Endometrial microvascular endothelial cells (primary cell): ENCODE results near the gene TMEM187. TPM values are rescaled to one million over a fixed set of nuclear protein-coding genes. Genes with fewer than 3 reads are reported as not detected.

Experiments used
- in situ Hi-C: cut with HindIII; loops from 2 replicates; pipeline ENCODE4 v1.10.0; 2017; ENCODE audit warnings: low sequenced_read_pairs, low pct_unique_long_range_greater_than_20kb; ENCODE audit errors: inconsistent ontology term
- total RNA-seq: library from RNA; depleted of rRNA; stranded (reverse); fragments of >200 nt; gene quantifications from one replicate; pipeline ENCODE4 v1.2.3, GENCODE V29; 2015; ENCODE audit errors: inconsistent ontology term

The TMEM187 gene
- total RNA-seq, 1 donor from 2014 or later: 9.8 TPM

- in situ Hi-C loops: no loop called here
These were observed 38.8 kb upstream of the TMEM187 start for GRCh38 chrX:153933748-153934147.

- in situ Hi-C loops: no loop called here
These were observed 38.3 kb upstream of the TMEM187 start for GRCh38 chrX:153934148-153934761.

- in situ Hi-C loops: no loop called here
These were observed 37.7 kb upstream of the TMEM187 start, which contains the start of gene NAA10 for GRCh38 chrX:153934762-153935325. NAA10 (minus strand) TSS chrX:153935037; CDS start chrX:153934904, 133 bp downstream.

DNA sequence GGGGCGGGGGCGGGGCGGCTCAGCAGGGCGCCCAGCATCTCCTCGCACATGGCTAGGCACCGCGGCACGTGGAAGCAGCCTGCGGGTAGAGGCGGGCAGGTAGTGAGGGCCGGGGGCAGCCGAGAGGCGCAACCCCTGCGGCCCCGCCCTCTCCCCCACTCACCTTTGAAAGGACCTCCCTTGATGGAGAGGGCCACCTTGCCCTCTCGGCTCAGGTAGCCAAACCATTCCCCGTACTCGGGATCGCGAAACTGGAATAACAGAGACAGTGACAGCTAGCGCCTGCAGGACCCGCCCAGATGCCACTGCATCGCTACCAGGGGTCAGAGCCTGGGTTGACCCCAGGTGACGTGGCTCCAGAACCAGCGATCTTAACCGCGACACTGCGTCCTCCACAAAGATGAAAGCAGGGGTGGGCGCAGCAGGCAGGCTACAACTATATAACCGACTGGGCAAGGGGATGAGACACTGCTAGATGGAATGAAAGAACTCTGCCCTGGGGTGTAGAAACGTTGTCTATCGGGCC, 37.2 kb upstream of the TMEM187 start:
- in situ Hi-C loops: no loop called here

DNA sequence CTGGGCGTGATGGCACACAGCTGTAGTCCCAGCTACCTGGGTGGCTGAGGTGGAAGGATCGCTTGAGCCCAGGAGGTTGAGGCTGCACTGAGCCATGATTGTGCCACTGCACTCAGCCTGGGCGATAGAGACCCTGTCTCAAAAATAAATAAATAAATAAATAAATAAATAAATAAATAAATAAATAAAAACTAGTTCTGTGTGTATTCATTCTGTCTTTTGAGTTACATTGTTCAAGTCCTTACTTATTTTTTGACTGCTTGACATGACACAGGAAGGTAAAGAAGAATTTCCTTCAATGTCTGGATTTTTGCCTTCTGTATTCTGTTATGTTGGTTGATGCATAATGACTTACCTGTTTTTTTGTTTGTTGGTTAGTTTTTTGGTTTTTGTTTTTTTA, 35.5 kb upstream of the TMEM187 start:
- in situ Hi-C loops: no loop called here

DNA sequence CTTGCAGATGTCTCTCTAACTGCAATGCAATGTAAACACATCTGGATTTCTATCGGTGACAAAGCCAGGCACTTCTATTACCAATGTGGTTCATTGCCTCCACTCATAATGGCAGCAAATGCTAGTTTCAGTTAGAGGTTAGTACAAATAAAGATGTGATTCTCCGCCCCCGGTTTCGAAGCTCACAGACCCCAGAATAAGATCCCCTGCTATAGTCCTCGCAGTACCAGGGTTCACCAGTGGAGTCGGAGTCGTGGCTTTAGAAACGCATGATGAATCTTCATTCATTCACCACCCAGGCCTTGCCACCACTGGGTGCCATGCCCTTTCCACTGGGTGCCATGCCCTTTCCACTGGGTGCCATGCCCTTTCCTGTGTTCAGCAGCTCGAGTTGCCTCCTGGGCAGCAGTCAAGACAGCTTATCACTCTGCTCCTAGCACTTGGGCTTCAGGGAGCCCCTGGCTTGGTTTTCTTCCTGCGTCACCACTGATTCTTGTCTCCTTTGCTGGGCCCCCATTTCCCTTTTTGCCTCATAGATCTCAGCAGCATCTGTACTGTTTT, 34.2 kb upstream of the TMEM187 start:
- in situ Hi-C loops: no loop called here

- in situ Hi-C loops: no loop called here
These were observed 33.0 kb upstream of the TMEM187 start for GRCh38 chrX:153939573-153939972.

DNA sequence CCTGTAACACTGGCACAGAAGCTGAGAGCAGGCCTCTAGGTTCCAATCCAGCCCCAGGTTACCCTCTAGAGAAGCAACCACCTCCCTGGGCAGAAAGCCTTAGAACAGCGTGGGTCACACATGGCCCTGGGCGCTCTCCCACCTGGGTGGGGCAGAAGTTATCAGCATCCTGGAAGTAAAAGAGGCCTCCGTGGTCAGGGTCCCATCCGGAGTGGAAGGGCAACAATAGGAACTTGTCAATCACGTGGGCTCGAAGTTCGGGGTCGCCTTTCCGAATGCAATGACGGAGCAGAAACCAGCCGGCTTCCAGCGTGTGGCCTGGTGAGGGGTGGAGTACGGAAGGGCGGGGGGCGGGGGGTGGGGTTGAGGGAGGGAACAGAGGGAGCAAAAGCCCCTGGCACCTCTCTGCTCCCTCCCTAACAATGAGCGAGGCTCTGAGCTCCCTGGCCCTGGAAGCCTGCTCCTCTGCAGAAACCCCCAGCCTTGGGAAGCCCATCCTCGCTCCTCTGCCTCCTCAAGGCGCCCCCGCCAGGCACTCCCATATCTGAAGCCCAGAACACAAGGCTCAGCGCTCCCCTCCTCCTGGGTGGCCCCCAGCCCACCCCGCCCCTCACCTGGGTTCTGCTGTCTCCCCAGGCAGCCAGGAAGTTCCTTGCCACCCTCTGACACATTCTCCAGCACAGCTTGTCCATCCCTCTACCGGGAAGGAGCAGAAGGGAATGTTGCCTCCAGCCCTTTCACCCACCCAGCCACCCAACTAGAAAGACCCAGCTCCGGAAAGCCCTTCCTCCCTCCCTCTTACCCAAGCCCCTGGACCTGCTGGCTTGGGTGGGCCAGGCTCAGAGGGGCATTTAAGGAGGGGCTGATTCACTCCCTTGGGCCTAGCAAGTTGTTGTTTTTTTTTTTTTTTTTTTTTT, 31.0 kb upstream of the TMEM187 start:
- in situ Hi-C loops: no loop called here

GRCh38 chrX:153944140-153944799, 28.3 kb upstream of the TMEM187 start, which contains the start of gene RENBP:
RENBP (minus strand) TSS chrX:153944643; CDS start chrX:153944610, 33 bp downstream.
- in situ Hi-C loops: no loop called here

DNA sequence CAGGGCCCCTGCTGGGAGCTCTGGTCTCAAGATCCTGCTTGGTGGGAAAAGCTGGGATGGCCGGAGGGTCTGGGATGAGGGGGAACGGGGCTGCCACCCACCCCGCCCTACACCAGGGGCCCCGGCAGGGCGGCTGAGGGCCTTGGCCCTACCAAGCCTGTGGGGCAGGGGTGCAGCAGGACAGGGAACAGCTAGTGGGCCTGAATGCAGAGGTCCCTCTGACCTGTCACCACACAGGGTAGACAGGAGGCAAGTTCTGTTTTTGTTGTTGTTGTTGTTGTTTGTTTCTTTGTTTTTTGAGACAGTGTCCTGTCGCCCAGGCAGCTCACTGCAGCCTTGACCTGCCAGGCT, 27.8 kb upstream of the TMEM187 start:
- in situ Hi-C loops: no loop called here

DNA sequence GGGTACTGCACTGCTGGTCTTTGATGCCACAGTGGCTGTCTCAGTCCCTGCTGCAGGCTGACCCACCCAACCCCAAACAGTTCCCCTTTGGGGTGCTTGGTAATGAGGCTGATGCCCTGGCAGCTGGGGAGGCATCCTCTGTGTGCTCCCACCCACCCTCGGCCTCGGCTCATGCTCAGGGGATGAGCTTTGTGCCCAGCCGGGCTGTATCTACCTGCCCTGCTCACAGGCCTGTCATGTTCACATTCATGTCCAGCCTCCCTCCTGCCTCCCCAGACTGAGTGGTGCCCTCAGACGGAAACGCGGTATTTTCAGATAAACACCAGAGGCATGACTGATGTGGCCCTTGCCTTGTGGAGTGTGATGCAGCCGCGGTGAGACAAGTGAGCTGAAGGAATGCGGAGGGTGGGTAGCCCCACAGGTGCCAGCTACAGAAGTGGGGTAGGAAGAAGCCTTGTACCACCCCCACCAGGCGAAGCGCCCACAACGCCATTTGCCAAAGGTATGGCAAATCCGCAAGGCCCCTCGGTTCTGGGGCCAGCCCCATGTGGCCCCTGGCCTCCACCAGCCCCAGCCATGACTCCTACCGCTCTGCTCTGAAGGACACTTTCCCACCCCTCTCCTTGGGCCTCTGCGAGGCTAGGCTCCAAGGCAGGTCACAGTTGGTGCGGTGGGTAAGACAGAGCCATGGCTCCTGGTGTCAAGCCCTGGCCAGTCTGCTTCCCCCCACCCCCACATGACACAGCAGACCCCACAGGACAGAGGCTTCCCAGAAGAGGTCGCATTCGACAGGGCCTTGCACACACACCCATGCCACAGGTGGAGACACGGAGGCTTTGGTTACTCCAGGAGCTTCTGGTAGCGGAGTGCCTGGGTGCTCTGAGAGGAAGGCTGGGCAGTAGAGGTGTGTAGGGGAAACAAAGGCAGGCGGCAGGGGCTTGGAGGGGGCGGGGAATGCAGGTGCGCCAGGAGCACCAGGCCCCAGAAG, 26.3 kb upstream of the TMEM187 start:
- in situ Hi-C loops: no loop called here

DNA sequence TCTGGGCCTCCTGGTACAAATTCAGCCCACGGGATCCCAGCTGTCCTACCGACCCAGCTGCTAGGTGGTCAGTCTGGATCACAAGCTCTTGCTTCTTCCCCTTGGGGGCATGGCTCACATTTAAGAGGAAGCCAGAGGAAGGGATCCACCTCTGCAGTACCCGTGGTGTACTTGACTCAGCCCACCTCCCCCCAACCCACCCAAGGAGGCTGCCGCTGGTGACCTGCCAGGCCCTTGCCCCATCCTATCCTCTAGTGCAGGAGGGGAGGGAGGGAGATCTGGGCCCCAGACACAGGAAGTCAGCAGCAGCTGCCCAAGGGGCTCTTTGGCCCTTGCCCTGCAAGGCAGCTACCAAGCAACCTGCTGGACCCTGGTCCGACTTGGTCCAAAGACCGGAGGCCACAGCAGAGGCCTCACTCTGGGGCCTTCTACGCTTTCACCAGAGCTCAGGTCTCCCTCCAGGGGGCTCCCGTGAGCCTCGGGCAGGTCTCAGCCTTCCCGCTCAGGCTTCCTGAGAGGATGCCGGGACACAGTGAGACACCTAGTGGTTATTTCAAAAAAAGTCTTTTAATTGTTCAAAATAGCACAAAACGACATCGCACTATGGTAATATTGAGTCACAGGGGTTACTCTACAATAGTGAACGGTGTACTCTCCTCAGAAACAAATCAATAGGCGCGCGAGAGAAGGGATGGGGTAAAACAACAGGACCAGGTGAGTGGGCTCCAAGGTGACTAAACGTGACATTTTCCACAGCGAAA, 25.4 kb upstream of the TMEM187 start:
- in situ Hi-C loops: no loop called here

GRCh38 chrX:153948002-153948466, 24.5 kb upstream of the TMEM187 start:
- in situ Hi-C loops: no loop called here

- in situ Hi-C loops: no loop called here
These were observed 23.4 kb upstream of the TMEM187 start for GRCh38 chrX:153948847-153949805.

- in situ Hi-C loops: no loop called here
These were observed 22.4 kb upstream of the TMEM187 start for GRCh38 chrX:153950127-153950526.
